ENCODE measurements around the gene FBXO42. TPM values are rescaled to one million over a fixed set of nuclear protein-coding genes. Genes with fewer than 3 reads are reported as not detected.

FBXO42 gene
- total and polyA plus RNA-seq, 2 of the 8 experiments (the other 6 are each of a cell fraction or from before 2014, with no cell fraction given), result 15.1 to 17.0 TPM

DNA sequence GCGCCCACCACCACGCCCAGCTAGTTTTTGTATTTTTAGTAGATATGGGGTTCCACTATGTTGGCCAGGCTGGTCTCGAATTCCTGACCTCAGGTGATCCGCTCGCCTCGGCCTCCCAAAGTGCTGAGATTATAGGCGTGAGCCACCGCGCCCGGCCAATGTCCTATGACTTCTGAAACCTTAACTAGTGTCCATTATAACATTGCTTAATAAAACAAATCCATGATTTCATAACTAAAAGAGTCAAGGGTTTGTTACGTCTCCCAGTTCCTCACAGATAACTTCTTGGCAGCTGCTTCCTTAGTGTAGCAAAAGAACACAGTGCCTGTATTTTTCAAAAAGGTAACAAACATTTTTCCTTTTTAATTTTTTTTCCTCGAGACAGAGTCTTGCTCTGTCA is 53.6 kb downstream of the FBXO42 start:
- no peak overlapping the region for H3K4me3 ChIP-seq (ENCODE audit: extremely low read depth in 1 of 4, insufficient read depth in 2 of 4, low read depth in 3 of 4, low read length in 4 of 4)
- H3K27ac ChIP-seq (ENCODE audit: low read depth, low read length), result no peak overlapping the region
- no peak overlapping the region for H2BK20ac ChIP-seq (ENCODE audit: low read length)
- DNase-seq (ENCODE audit: low read depth in 1 of 2, low spot score in 2 of 2) (no peak), FAIRE-seq (no peak)
- no peak overlapping the region for H3K9ac ChIP-seq (replicated peaks in 1 of 4; ENCODE audit: extremely low read depth in 1 of 4, low read depth in 3 of 4, low read length in 3 of 4)
- no peak overlapping the region for H3K14ac ChIP-seq (ENCODE audit: insufficient read length)
- H3K4me2 ChIP-seq (ENCODE audit: insufficient read depth in 1 of 2, low read depth in 2 of 2, low read length in 2 of 2), result no peak overlapping the region
- H3K79me1 ChIP-seq (ENCODE audit: low read depth, low read length), result no peaks in the 10 kb centered on the region
- no peaks in the 10 kb centered on the region for H3K27me3 ChIP-seq (replicated peaks in 1 of 4; ENCODE audit: control insufficient read depth in 3 of 4, extremely low read depth in 1 of 4, insufficient read depth in 3 of 4, low read length in 3 of 4)
- H4K5ac ChIP-seq (ENCODE audit: insufficient read length, low read depth, low read length), result no peak overlapping the region
- H4K91ac ChIP-seq (replicated peaks; ENCODE audit: insufficient read length, low read length), result no peak overlapping the region
- no peak overlapping the region for H3K4ac ChIP-seq (replicated peaks; ENCODE audit: insufficient read length, low read depth, low read length)
- peaks cover 0 to 3% (median 0%) of the 10 kb centered on the region in 4 experiments; a peak in 1 of 7 replicates for H3K4me1 ChIP-seq (replicated peaks in 1 of 4; ENCODE audit: control insufficient read depth in 3 of 4, insufficient read depth in 4 of 4, low read length in 3 of 4)
- no peak overlapping the region for H2AFZ ChIP-seq (ENCODE audit: low read length)
- no peak overlapping the region for H3K18ac ChIP-seq (ENCODE audit: extremely low read depth, low read length)
- ChIA-PET CTCF (ENCODE audit: partially characterized antibody) (interaction anchor here (0.9 to 1.9 kb wide), 4 partner anchors 10 to 115 kb away, joined by 3 to 5 read pairs (median 5); no protein-coding TSS in a partner anchor), POLR2A (ENCODE audit: partially characterized antibody) (no interaction called here)
- no peak overlapping the region for H4K8ac ChIP-seq (ENCODE audit: extremely low read depth, insufficient read depth, low read length)
- H2BK15ac ChIP-seq (ENCODE audit: low read length), result no peak overlapping the region
- no peak overlapping the region for H2BK12ac ChIP-seq (ENCODE audit: low read depth, low read length)
- H2BK5ac ChIP-seq (ENCODE audit: low read depth, low read length), result no peak overlapping the region
- no peak overlapping the region for H3K23ac ChIP-seq (ENCODE audit: insufficient read length)
- H3K23me2 ChIP-seq (ENCODE audit: low read depth, low read length), result no peaks in the 10 kb centered on the region
- no peak overlapping the region for H2AK5ac ChIP-seq (ENCODE audit: low read depth, low read length)
- H3K79me2 ChIP-seq (ENCODE audit: control insufficient read depth in 1 of 2, insufficient read depth in 2 of 2, low read length in 2 of 2), result no peaks in the 10 kb centered on the region
- no peaks in the 10 kb centered on the region for H3K9me3 ChIP-seq (ENCODE audit: insufficient read depth in 2 of 2, low read depth in 1 of 2, low read length in 1 of 2)
- 98% methylated on average over 12 of the region's 12 CpGs; no CpG with 5 or more reads in 1 of the 2 experiments for WGBS, 2 experiments (ENCODE audit: extremely low coverage in 1 of 2, insufficient coverage in 1 of 2, insufficient read length in 1 of 2, insufficient replicate concordance in 2 of 2, low coverage in 1 of 2, low lambda C conversion rate in 2 of 2, missing lambda C conversion rate in 1 of 2)
- H3K56ac ChIP-seq (replicated peaks; ENCODE audit: insufficient read length, low read depth, low read length), result no peak overlapping the region
- H3K36me3 ChIP-seq (ENCODE audit: control insufficient read depth in 2 of 4, insufficient read depth in 4 of 4, low read length in 3 of 4), result peaks cover 4 to 18% (median 8%) of the 10 kb centered on the region in 4 experiments; a peak in 6 of 8 replicates
- peaks cover 3 to 4% of the 10 kb centered on the region in 2 experiments for H4K20me1 ChIP-seq (replicated peaks in 1 of 2; ENCODE audit: control insufficient read depth in 1 of 2, insufficient read depth in 2 of 2, low read length in 2 of 2)
- H2BK120ac ChIP-seq (replicated peaks; ENCODE audit: low read depth, low read length), result no peak overlapping the region
- no peak for TF ChIP-seq BRCA1 (IDR thresholded peaks at IDR 0.05; ENCODE audit: low read depth, low read length)
- TF ChIP-seq, protein P1, sequence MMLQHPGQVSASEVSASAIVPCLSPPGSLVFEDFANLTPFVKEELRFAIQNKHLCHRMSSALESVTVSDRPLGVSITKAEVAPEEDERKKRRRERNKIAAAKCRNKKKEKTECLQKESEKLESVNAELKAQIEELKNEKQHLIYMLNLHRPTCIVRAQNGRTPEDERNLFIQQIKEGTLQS (IDR thresholded peaks at IDR 0.05; ENCODE audit: insufficient read depth, low read depth, low read length), result no peak
- TF ChIP-seq GABPA (IDR thresholded peaks at IDR 0.05; ENCODE audit: borderline replicate concordance, insufficient read depth, low read length), result no peak
- no peak for TF ChIP-seq RFX5 (IDR thresholded peaks at IDR 0.05; ENCODE audit: borderline replicate concordance, low read depth, low read length)
- TF ChIP-seq, protein P2, sequence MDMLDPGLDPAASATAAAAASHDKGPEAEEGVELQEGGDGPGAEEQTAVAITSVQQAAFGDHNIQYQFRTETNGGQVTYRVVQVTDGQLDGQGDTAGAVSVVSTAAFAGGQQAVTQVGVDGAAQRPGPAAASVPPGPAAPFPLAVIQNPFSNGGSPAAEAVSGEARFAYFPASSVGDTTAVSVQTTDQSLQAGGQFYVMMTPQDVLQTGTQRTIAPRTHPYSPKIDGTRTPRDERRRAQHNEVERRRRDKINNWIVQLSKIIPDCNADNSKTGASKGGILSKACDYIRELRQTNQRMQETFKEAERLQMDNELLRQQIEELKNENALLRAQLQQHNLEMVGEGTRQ (IDR thresholded peaks at IDR 0.05; ENCODE audit: low read length), result no peak
- TF ChIP-seq HDAC2 (IDR thresholded peaks at IDR 0.05; ENCODE audit: borderline replicate concordance in 1 of 2, low read depth in 2 of 2, low read length in 2 of 2), result no peak
- no peak for TF ChIP-seq TAF7 (optimal IDR thresholded peaks at IDR 0.05; ENCODE audit: borderline replicate concordance, low read depth, low read length)
- TF ChIP-seq KDM4A (IDR thresholded peaks at IDR 0.05; ENCODE audit: low read depth, low read length, severe bottlenecking), result no peak
- TF ChIP-seq SP4 (IDR thresholded peaks at IDR 0.05; ENCODE audit: low read length), result no peak
- no peak for TF ChIP-seq CTBP2 (IDR thresholded peaks at IDR 0.05; ENCODE audit: borderline replicate concordance, insufficient read depth, insufficient read length, low read length)
- TF ChIP-seq PHF8 (conservative IDR thresholded peaks at IDR 0.05; ENCODE audit: low read depth, low read length), result no peak
- no peak for TF ChIP-seq BCL11A (IDR thresholded peaks at IDR 0.05; ENCODE audit: low read depth in 2 of 2, low read length in 2 of 2)
